HG03575 (cell line): ENCODE measurements around the gene CR1L.
"Not testable (repeated sequence)": the region's sequence is repeated elsewhere in the genome, so short reads cannot be mapped to it uniquely, and the experiment has no call there.

ENCODE experiments used
- ATAC-seq: cut with Tn5 transposase; IDR thresholded peaks from one replicate; pipeline ENCODE4 v1.9.1; 2021; ENCODE audit not compliant: unreplicated experiment, insufficient number of reproducible peaks, low FRiP score; ENCODE audit errors: extremely low read depth

Gene CR1L

DNA sequence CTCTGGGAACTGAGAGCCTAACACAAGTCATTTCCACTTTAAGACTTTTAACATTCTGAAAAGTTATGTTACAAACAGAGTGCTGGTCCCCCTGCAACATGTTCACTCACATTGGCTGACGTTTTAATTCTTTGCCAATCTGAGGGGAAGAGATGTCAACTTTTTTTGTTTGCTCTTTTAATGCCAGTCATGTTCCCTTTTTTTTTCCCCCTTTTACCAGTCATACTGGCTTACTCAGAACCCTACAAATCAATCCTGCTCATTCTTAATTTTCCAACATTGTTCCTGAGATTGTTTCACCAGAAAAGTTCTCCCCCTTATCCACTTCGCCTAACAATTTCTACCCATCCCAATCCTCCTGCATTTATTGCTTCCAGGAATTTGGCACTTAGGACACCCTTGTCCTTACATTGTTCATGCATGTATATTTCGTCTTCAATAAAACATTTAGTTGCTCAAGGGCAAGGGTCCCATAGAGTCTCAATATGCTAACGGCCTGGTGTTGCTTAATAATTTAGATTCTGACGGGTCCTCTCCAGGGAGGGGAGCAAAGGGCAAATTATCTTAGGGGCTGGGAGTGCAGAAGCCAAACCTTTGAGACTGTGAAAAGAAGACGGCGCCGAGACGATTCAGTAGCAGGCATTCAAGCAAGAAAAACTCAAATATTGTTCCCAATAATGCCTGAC is 624 bp upstream of the CR1L start:
- no peak for ATAC-seq

DNA sequence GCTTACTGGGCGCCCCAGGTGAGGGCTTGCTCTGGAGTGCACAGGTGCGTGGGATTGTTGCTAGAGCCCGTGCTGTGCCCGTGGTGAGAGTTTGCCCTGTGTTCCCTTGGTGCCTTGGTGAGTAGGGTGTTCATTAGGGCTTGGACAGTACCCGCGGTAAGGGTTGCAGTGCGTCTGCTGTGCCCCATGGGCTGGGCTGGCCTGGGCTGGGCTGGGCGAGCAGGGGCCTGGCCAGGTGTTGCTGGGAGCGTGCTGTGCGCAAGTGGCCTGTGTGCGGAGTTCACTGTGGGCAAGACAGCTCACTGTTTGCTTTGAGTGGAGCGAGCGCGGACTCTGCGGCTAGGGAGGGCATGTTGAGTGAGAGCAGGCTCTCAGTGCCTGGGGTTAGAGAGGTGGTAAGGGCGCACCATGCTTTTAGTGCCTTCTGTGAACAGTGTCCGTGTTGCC is 725 bp downstream of the CR1L start:
- no peak for ATAC-seq

DNA sequence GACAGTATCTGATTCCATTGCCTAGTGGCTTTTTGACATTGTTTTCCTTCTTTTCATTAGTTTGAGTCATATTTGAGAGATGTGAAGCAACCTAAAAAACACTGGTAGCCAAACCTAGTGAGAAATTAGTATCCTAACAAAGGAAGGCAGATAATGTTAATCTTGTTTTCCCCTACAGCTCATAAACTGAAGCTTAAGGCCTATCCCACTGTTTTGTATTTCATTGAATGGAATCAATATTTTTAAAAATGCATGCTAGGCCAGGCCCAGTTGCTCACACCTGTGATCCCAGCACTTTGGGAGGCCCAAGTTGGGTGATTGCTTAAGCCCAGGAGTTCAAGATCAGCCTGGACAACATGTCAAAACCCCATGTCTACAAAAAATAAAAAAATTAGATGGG is 1.2 kb downstream of the CR1L start:
- no peak for ATAC-seq

DNA sequence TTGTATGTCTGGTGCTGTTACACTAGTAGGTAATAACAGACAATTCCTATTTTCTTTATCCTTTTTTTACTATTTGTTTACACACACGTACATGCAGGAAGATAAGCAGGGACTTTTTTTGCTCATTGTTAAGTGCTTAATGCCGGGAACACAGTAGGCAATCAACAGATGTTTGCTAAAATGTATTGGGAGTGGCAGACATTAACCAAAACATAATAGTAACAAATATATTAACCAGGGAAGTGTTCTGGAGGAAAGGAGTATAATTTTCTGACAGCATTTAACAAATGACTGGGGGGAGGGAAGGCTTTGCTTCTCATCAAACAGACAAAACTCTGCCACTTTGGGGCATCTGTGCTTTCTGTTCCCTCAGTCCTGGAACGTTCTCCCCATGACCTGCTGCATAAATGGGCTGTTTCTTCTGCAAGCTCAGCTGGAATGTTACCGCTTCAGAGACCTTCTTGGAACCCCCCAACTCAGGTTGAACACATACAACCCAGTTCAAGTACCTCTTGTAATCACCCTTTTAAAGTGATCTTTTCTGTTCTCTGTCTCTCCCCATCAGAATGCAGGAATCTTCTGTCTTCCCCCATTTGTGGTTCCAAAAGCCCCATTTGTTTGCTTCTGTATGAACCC is 2.1 kb downstream of the CR1L start:
- ATAC-seq: no peak

DNA sequence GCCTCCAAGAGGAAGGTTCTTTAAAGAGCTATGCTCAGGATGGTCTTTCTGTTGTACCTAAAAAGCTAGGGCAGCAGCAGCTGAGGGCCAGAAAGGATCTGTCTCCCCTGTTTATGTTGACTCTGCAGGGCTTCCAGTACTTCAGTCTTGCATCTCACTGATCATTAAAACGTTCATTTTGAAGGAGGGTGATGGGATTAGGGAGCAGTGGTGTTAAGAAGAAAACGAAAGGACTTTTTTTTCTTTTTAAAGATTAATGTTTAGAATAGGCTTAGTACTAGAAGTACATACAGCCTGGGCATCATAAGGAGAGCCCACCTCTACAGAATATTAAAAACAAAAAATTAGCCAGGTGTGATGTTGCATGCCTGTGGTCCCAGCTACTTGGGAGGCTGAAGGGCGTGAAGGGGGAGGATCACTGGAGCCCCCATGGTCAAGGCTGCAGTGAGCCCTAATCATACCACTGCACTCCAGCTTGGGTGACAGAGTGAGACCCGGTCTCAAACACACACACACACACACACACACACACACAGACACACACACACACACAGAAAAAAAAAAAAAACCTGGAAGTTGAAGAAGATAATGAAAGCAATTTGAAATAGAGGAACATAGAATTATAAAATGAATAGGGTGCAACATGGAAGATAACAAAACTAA is 2.9 kb downstream of the CR1L start:
- no peak for ATAC-seq

GRCh38 chr1:207648334-207649209 is 3.6 kb downstream of the CR1L start:
- ATAC-seq: no peak

DNA sequence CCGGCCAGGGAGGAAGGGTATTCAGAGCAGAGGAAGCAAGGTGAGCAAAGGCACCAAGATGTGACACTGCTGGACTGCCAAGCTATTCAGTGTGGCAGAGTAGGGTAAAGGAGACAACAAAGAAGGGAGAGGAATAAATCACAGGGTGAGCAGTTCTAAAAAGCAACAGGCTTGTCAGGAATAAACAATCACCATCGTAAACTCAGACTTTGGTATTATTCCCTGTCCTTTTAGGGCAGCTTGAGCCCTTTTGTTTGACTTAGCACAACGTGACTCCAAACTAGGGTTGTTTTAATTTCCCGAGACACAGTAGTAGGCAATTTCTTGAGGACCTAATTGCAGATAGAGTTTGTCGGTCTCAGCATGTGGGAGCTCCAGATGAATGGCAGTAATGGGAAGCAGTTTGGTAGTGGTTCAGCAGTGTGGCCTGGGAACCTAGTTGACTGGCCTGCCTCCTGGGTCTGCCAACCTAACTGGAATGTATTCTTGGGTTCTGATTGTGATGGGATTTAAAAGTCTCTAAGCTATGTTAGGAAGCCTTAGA is 4.3 kb downstream of the CR1L start:
- ATAC-seq: no peak

- ATAC-seq: no peak
These were observed 5.1 kb downstream of the CR1L start for GRCh38 chr1:207649865-207650580.

DNA sequence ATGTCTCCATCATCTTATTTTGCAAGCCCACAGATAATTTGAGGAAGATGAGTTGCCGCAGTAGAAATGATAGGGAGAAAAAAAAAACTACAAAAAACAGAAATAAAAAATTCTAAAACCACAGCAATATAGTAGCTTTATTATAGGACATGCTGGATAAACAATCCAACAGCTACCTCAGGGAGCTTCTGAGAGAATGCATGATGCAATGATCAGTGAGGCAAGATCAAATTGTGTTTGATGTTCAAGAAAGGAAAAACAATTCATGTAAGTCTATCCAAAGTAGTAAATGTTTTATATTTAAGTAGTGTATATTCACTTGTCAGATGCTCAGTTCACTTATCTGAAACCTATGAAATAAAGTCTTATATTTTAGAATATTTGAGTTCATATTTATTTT is 6.7 kb downstream of the CR1L start:
- no peak for ATAC-seq

- ATAC-seq: no peak
These were observed 9.4 kb downstream of the CR1L start for GRCh38 chr1:207654320-207654719.

DNA sequence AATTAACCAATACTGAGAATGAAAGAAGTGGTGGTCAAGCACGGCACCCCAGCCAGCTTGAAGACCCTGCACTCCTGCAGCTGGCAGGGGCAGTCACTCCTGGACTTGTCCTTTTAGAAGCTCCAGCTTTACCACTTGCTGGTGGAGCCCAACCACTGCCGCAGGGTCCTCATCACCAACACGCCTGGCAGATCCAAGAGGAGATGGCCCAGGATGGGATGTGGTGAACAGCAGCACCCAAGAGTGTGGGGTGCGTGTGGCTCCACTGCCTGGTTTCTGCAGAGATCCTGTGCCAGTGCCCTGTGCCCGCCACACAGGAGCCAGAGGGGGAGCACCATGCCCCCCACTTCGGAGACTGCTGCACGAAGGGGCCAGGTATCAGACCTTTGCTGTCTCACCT is 13.5 kb downstream of the CR1L start:
- ATAC-seq: no peak

DNA sequence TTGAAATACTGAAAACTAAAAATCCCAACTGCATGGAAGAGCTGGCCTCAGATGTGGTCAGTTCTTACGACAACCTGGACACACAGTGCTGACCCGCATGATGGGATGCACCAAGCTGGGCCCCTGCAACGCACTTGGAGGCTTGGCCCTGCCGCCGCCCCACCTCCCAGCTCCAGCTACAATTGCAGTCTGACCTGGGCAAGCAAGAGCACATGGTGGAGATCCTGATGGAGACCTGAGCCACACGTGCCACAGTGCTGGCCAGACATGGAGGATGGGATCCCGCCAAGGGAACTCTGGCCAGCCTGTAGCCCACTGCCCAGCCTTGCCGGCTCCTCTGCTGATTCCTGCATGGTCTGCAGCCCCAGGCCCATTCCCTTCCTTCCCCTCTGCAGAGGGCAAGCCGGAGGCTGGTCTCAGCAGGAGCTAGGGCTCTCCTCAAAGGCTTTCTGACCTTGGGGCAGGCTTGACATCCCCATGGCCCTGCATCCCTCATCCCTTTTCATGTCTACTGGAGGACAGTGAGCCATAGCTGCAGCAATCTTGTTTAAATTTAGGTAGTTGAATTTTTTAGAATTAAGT is 14.1 kb downstream of the CR1L start:
- ATAC-seq: no peak

DNA sequence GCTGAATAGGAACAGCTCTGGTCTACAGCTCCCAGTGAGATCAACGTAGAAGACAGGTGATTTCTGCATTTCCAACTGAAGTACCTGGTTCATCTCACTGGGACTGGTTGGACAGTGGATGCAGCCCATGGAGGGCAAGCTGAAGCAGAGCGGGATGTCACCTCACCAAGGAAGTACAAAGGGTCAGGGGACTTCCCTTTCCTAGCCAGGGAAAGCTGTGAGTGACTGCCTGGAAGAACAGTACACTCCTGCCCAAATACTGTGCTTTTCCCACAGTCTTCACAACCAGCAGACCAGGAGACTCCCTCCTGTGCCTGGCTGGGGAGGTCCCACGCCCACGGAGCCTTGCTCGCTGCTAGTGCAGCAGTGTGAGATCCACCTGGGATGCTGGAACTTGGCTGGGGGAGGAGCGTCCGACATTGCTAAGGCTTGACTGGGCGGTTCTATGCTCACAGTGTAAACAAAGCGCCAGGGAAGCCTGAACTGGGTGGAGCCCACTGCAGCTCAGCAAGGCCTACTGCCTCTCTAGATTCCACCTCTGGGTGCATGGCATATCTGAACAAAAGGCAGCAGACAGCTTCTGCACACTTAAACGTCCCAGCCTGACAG is 14.7 kb downstream of the CR1L start:
- no peak for ATAC-seq

DNA sequence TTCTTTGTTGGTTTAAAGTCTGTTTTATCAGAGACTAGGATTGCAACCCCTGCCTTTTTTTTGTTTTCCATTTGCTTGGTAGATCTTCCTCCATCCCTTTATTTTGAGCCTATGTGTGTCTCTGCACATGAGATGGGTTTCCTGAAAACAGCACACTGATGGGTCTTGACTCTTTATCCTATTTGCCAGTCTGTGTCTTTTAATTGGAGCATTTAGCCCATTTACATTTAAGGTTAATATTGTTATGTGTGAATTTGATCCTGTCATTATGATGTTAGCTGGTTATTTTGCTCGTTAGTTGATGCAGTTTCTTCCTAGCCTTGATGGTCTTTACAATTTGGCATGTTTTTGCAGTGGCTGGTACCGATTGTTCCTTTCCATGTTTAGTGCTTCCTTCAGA is 16.5 kb downstream of the CR1L start:
- ATAC-seq: not testable (repeated sequence)

- no peak for ATAC-seq
These were observed 21.4 kb downstream of the CR1L start for GRCh38 chr1:207666342-207666741.

DNA sequence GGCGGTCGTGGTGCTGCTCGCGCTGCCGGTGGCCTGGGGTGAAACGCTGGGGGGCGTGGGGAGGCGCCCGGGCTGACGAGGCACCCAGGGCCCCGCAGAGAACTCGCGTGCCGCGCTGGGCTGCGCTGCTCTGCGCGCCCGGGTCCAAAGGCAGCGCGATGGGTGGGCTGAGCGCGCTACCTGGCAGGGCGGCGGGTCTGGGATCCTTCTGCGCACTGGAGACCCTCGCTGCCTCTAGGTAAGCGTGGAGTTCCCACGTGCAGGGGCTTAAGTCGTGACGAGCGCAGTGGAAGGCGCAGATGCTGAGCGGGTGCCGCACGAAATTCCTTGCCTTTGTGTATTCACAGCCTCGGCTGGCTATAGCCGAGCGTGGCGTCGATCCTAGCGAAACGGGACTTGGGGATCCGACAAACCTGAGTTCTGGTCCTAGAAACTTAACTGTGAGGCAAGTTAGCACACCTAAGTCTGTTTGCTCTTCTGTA is 24.6 kb downstream of the CR1L start:
- ATAC-seq: no peak

GRCh38 chr1:207670192-207670591 is 25.3 kb downstream of the CR1L start:
- peak; percentile 42 for ATAC-seq

GRCh38 chr1:207670997-207671396 is 26.1 kb downstream of the CR1L start:
- no peak for ATAC-seq
